Cardiac atrium fibroblast (primary cell): ENCODE results near the gene LENG1. TPM values are rescaled to one million over a fixed set of nuclear protein-coding genes. Genes with fewer than 3 reads are reported as not detected.

Experiments used
- total RNA-seq: library from RNA; depleted of rRNA; stranded (reverse); fragments of >200 nt; gene quantifications from 2 replicates; pipeline ENCODE4 v1.2.3, GENCODE V29; 2015

LENG1 gene
- 3.4 and 4.5 TPM in 2 replicates for total RNA-seq

GRCh38 chr19:54159352-54160181 lies at the start of gene LENG1:
TSS of gene LENG1 (minus strand) at chr19:54159721. CDS start at chr19:54159695, 26 bp downstream.

GRCh38 chr19:54191011-54191810 lies 31.7 kb upstream of the LENG1 start, which contains the start of gene TSEN34:
TSS of gene TSEN34 (plus strand) at chr19:54191308. CDS start at chr19:54191365, 57 bp downstream.

GRCh38 chr19:54189145-54189734 lies 29.7 kb upstream of the LENG1 start, which contains the start of gene MBOAT7:
TSS of gene MBOAT7 (minus strand) at chr19:54189580. CDS start at chr19:54188508, 1,072 bp downstream.

GRCh38 chr19:54172471-54173358 lies 13.2 kb upstream of the LENG1 start, which contains the start of gene TMC4:
TSS of gene TMC4 (minus strand) at chr19:54173160. CDS start at chr19:54173117, 43 bp downstream.

GRCh38 chr19:54137699-54138488 lies 21.6 kb downstream of the LENG1 start, which contains the start of gene CNOT3:
TSS of gene CNOT3 (plus strand) at chr19:54137762. CDS start at chr19:54142979, 5,217 bp downstream.

GRCh38 chr19:54115109-54116063 lies 44.1 kb downstream of the LENG1 start, which contains the start of the genes PRPF31 and TFPT:
TSS of gene PRPF31 (plus strand) at chr19:54115754. CDS start at chr19:54118279, 2,525 bp downstream.
TSS of gene TFPT (minus strand) at chr19:54115657. CDS start at chr19:54115269, 388 bp downstream.

Other genes with a start within 250 kb of the LENG1 start
- gene CACNG8, start 196.8 kb downstream of the LENG1 start, total RNA-seq = 0.72 and 0.97 TPM in 2 replicates
- gene CACNG6, start 168.1 kb downstream of the LENG1 start, total RNA-seq = 0.16 and 0.72 TPM in 2 replicates
- gene VSTM1, start 95.8 kb downstream of the LENG1 start, total RNA-seq = not detected in 2 replicates
- not detected in 2 replicates for gene TARM1, start 78.4 kb downstream of the LENG1 start, total RNA-seq
- gene OSCAR, start 58.9 kb downstream of the LENG1 start, total RNA-seq = 0.49 and 2.0 TPM in 2 replicates
- 13.4 and 40.8 TPM in 2 replicates for gene NDUFA3, start 56.9 kb downstream of the LENG1 start, total RNA-seq
- 13.9 and 22.2 TPM in 2 replicates for gene TFPT, start 44.1 kb downstream of the LENG1 start, total RNA-seq
- 50.2 and 52.7 TPM in 2 replicates for gene PRPF31, start 44.0 kb downstream of the LENG1 start, total RNA-seq
- 15.5 and 20.4 TPM in 2 replicates for gene CNOT3, start 22.0 kb downstream of the LENG1 start, total RNA-seq
- 0.32 and 0.90 TPM in 2 replicates for gene TMC4, start 13.4 kb upstream of the LENG1 start, total RNA-seq
- gene MBOAT7, start 29.9 kb upstream of the LENG1 start, total RNA-seq = 98.8 and 123 TPM in 2 replicates
- 82.1 and 116 TPM in 2 replicates for gene TSEN34, start 31.6 kb upstream of the LENG1 start, total RNA-seq
- 2,181 and 2,831 TPM in 2 replicates for gene RPS9, start 41.1 kb upstream of the LENG1 start, total RNA-seq
- gene LILRB3, start 63.3 kb upstream of the LENG1 start, total RNA-seq = not detected in 2 replicates
- gene LILRA6, start 83.1 kb upstream of the LENG1 start, total RNA-seq = not detected in 2 replicates
- gene LILRB5, start 97.6 kb upstream of the LENG1 start, total RNA-seq = not detected in 2 replicates
- not detected in 2 replicates for gene LILRB2, start 121.4 kb upstream of the LENG1 start, total RNA-seq
- not detected in 2 replicates for gene LILRA5, start 153.4 kb upstream of the LENG1 start, total RNA-seq
- gene LILRA4, start 179.4 kb upstream of the LENG1 start, total RNA-seq = not detected in 2 replicates
- gene LAIR1, start 205.2 kb upstream of the LENG1 start, total RNA-seq = not detected in 2 replicates